GM12872 (cell line): ENCODE results near the gene TMEM26.

Experiments used
- TF ChIP-seq, protein P1 (sequence below): IDR thresholded peaks from 3 replicates; pipeline ENCODE4 v1.5.1; 2011; ENCODE audit warnings: low read depth, mild to moderate bottlenecking, low read length, moderate library complexity; ENCODE audit not compliant: insufficient read depth

Gene TMEM26

DNA sequence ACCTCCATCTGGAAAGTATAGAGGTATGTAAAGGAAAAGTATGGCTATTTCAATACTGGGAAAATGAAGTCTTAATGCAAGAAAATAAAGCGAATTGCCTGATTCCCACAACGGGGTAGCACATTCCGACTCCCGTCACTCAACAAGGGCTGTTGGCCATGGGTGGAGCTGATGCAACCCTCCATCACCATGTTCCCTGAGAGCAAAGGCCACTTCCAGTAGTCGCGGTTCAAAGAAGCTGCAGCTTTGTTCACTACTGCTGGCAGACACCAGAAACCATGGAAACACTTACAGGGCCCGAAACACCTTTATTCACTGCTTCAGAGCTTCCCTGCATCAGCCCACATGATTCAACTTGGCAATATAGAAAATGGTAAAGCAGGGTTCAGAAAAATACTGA, 44.0 kb downstream of the TMEM26 start:
- TF ChIP-seq, protein P1, sequence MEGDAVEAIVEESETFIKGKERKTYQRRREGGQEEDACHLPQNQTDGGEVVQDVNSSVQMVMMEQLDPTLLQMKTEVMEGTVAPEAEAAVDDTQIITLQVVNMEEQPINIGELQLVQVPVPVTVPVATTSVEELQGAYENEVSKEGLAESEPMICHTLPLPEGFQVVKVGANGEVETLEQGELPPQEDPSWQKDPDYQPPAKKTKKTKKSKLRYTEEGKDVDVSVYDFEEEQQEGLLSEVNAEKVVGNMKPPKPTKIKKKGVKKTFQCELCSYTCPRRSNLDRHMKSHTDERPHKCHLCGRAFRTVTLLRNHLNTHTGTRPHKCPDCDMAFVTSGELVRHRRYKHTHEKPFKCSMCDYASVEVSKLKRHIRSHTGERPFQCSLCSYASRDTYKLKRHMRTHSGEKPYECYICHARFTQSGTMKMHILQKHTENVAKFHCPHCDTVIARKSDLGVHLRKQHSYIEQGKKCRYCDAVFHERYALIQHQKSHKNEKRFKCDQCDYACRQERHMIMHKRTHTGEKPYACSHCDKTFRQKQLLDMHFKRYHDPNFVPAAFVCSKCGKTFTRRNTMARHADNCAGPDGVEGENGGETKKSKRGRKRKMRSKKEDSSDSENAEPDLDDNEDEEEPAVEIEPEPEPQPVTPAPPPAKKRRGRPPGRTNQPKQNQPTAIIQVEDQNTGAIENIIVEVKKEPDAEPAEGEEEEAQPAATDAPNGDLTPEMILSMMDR: no peak

DNA sequence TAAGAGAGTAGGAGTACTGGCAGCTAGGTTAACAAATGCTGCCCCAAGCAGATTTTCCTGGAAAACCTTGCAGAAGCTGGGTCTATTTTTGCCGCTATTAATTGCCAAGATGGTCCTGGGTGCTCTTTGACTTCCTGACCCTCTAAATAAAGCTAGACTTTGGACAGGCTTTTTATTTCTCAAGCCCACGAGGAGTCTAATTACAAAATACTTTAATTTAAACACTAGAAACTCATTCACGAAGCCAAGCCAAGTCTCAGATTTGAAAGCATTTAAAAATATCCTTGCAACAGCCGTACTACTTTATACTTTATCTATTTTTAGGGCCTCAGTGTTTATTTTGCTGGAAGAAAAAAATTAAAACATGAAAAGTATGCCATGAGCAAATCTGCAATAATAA, 45.1 kb downstream of the TMEM26 start:
- TF ChIP-seq, protein P1: no peak

DNA sequence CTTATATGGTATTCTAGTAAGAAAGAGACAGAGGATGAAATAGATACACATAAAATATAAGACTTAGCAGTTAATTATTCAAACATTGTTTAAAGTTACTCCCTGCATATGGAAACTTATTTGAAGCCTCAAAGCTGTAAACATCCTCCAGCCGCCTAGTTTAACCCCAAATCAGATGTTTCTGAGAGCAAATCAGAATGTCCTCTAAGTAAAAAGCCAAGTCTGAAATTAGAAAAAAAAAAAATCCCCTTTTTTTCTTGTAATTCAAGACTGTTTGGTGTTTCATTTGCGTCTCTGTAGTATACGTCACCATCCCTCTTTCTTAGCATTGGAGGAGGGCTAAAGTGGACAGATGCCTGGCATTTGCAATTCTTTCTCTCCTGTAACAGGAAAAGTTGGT, 46.4 kb downstream of the TMEM26 start:
- TF ChIP-seq, protein P1: no peak

DNA sequence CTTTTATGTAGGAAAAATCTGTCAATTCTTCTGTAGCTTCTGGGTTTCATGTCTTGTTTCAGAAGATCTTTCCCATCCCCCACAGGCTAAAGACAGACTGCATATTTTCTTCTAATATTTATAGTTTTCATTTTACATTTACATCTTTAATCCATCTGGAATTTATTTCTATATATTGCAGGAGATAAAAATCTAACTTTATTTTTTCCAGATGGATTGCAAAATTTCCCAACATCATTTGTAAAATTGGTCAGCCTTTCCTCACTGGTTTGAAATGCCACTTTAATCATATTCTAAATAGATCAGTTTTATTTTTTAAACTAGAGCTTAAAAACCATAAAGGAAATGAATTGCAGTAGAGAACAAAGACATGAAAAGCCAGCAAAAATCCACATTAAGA, 46.9 kb downstream of the TMEM26 start:
- TF ChIP-seq, protein P1: no peak

DNA sequence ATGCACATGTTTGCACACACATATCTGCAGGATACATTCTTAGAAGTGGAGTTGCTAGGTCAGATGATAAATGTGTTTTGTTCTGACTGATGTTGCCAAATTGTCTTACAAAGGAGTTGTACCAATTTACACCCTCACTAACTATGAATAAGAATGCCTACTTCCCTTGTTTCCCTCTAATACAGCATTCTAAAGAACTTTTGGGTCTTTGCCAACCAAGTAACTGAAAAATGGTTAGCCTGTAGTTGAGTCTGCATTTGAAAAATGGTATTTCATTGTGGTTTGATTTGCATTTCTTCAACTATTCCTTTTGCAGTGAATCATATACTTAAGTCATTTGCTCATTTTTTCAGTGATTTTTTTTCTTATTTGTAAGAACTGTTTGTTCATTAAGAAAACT, 48.4 kb downstream of the TMEM26 start:
- TF ChIP-seq, protein P1: no peak

DNA sequence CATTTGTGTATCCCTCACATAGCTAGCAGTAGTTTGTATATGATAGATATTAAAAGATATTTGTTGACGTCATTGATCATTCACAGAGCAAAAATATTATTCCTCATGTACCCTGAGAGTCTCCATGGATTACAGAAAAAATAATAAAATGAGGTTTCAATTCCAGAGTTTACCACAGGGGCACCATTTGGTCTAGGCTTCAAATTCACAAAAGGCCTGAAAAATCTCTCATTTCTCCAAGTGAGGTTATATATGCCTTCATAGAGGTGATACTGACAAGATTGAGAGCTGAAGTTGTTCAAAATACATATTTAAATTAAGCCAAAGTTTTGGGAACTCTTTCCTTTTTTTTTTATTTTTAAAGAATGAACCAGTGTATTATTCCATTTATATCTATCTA, 52.7 kb downstream of the TMEM26 start:
- TF ChIP-seq, protein P1: no peak

DNA sequence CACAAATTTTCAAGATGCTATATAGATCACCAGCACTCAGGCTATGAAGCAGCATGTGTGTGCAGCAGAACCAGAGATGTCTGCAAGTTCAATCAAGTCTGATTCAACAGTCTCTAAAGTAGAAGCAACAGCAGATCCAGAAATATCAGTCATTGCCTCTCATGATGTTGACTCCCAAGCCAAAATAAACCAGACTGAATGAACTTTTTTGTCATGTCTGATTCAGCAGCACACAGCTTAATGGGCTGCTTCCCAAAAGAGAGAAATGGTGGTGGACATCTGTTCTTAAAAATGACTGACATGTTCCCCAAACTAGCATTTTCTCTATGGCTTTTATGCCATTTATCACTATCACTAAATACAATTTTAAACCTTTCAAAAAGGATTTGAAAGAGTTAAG, 53.8 kb downstream of the TMEM26 start:
- TF ChIP-seq, protein P1: no peak
